NCI-H460 (cell line): ENCODE measurements around the gene WNK4. TPM values are rescaled to one million over a fixed set of nuclear protein-coding genes. Genes with fewer than 3 reads are reported as not detected.

ENCODE experiments used
- DNase-seq: peaks from one replicate; pipeline ENCODE4 v3.0.0-alpha.2; 2016; ENCODE audit warnings: low read depth; ENCODE audit errors: extremely low read depth
- small RNA-seq, 2 experiments: library from RNA; depleted of rRNA; stranded (forward); fragments of <200 nt; gene quantifications; one replicate each; pipeline ENCODE3, GENCODE V24; 2014
- total RNA-seq: library from RNA; depleted of rRNA; stranded (reverse); fragments of >200 nt; shearing (Covaris generic); gene quantifications from 2 replicates; pipeline ENCODE4 v1.2.3, GENCODE V29; 2014; rRNA removed

Gene WNK4
- total RNA-seq, 1 experiment from 2014 or later, result 0.64 TPM

GRCh38 chr17:42832934-42833766 lies 52.7 kb downstream of the WNK4 start, which contains the start of gene PSME3:
PSME3 (plus strand) TSS chr17:42833397; CDS start chr17:42833632, 235 bp downstream.
- peak; percentile 85 for DNase-seq

- no peak for DNase-seq
These were observed 53.5 kb downstream of the WNK4 start for GRCh38 chr17:42833767-42834422.

GRCh38 chr17:42835732-42836131 lies 55.3 kb downstream of the WNK4 start:
- DNase-seq, result no peak

- DNase-seq, result no peak
These were observed 61.7 kb downstream of the WNK4 start for GRCh38 chr17:42841975-42842685.

GRCh38 chr17:42843358-42843934 lies 63.0 kb downstream of the WNK4 start:
- peak; percentile 77 for DNase-seq

GRCh38 chr17:42844271-42844670 lies 63.9 kb downstream of the WNK4 start, which contains the start of gene AOC2:
AOC2 (plus strand) TSS chr17:42844580; CDS start chr17:42844627, 47 bp downstream.
- no peak for DNase-seq

- DNase-seq, result no peak
These were observed 64.5 kb downstream of the WNK4 start for GRCh38 chr17:42844761-42845555.

GRCh38 chr17:42845556-42845917 lies 65.1 kb downstream of the WNK4 start:
- DNase-seq, result no peak

GRCh38 chr17:42845918-42846593 lies 65.6 kb downstream of the WNK4 start:
- DNase-seq, result no peak

Small RNA genes within 50 kb of the gene (small RNA-seq; reads per million reads assigned to genes)
- gene HMGN2P15 (0 reads per million in 2 experiments), gene MIR6781 (0 to 0.06 reads per million in 2 experiments)

Other genes starting within 250 kb of the WNK4 start
- gene NAGLU, start 244.4 kb upstream of the WNK4 start, total RNA-seq, result 15.1 and 15.3 TPM in 2 replicates
- 0.37 and 0.38 TPM in 2 replicates for gene HSD17B1, start 227.7 kb upstream of the WNK4 start, total RNA-seq
- 36.5 and 38.1 TPM in 2 replicates for gene COASY, start 218.5 kb upstream of the WNK4 start, total RNA-seq
- 35.0 and 41.4 TPM in 2 replicates for gene MLX, start 213.5 kb upstream of the WNK4 start, total RNA-seq
- gene PSMC3IP, start 202.9 kb upstream of the WNK4 start, total RNA-seq, result 15.0 and 17.1 TPM in 2 replicates
- 32.2 and 35.5 TPM in 2 replicates for gene RETREG3, start 171.2 kb upstream of the WNK4 start, total RNA-seq
- gene TUBG1, start 170.9 kb upstream of the WNK4 start, total RNA-seq, result 62.1 and 78.8 TPM in 2 replicates
- gene TUBG2, start 121.3 kb upstream of the WNK4 start, total RNA-seq, result 10.2 and 11.5 TPM in 2 replicates
- 18.3 and 19.4 TPM in 2 replicates for gene PLEKHH3, start 103.6 kb upstream of the WNK4 start, total RNA-seq
- 0.30 and 0.66 TPM in 2 replicates for gene CCR10, start 98.8 kb upstream of the WNK4 start, total RNA-seq
- gene CNTNAP1, start 98.1 kb upstream of the WNK4 start, total RNA-seq, result 6.7 and 6.8 TPM in 2 replicates
- 21.0 and 33.8 TPM in 2 replicates for gene EZH1, start 35.6 kb upstream of the WNK4 start, total RNA-seq
- 0.63 and 0.74 TPM in 2 replicates for gene RAMP2, start 19.4 kb upstream of the WNK4 start, total RNA-seq
- 98.9 and 99.5 TPM in 2 replicates for gene VPS25, start 7.2 kb upstream of the WNK4 start, total RNA-seq
- gene COA3, start 18.1 kb downstream of the WNK4 start, total RNA-seq, result 53.0 and 64.3 TPM in 2 replicates
- gene CNTD1, start 18.3 kb downstream of the WNK4 start, total RNA-seq, result 0.17 and 0.98 TPM in 2 replicates
- 80.6 and 88.8 TPM in 2 replicates for gene BECN1, start 43.7 kb downstream of the WNK4 start, total RNA-seq
- 132 and 152 TPM in 2 replicates for gene PSME3, start 52.8 kb downstream of the WNK4 start, total RNA-seq
- gene AOC2, start 64.0 kb downstream of the WNK4 start, total RNA-seq, result 4.5 and 4.7 TPM in 2 replicates
- gene AOC3, start 70.6 kb downstream of the WNK4 start, total RNA-seq, result 1.2 and 1.4 TPM in 2 replicates
- not detected in 2 replicates for gene G6PC1, start 120.2 kb downstream of the WNK4 start, total RNA-seq
- gene AARSD1, start 183.8 kb downstream of the WNK4 start, total RNA-seq, result 33.0 and 38.7 TPM in 2 replicates
- 0.12 TPM in 1 of 2 replicates, not detected in the other for gene PTGES3L, start 199.5 kb downstream of the WNK4 start, total RNA-seq
- gene RUNDC1, start 200.0 kb downstream of the WNK4 start, total RNA-seq, result 7.9 and 10.9 TPM in 2 replicates
- 2,857 and 2,900 TPM in 2 replicates for gene RPL27, start 217.8 kb downstream of the WNK4 start, total RNA-seq
- gene IFI35, start 226.2 kb downstream of the WNK4 start, total RNA-seq, result 22.3 and 26.0 TPM in 2 replicates
- 164 and 168 TPM in 2 replicates for gene VAT1, start 241.8 kb downstream of the WNK4 start, total RNA-seq
- not detected in 2 replicates for gene RND2, start 244.6 kb downstream of the WNK4 start, total RNA-seq